PC-3 (cell line): ENCODE data around the gene CHSY1. TPM values are rescaled to one million over a fixed set of nuclear protein-coding genes. Genes with fewer than 3 reads are reported as not detected.

Source experiments
- ATAC-seq: fragments of 200-7000 bp; cut with Tn5 transposase; 2 replicates; pipeline ENCODE4 v1.9.1; 2020; ENCODE audit warnings: mild to moderate bottlenecking, moderate library complexity
- BruUV-seq: library from RNA; stranded (reverse); fragments of 400-500 nt; replicated peaks from 2 replicates; lab custom pipeline; 2021; lab: Mats Ljungman, UMichigan
- CTCF ChIA-PET: fragments of 300-600 bp; sonication (Branson Sonifier 250); formaldehyde crosslinking; loops from one replicate; lab custom pipeline; 2022; ENCODE audit warnings: antibody characterized with exemption; lab: Charles Lee
- POLR2A ChIA-PET: fragments of 300-600 bp; sonication (Branson Sonifier 250); formaldehyde crosslinking; loops from one replicate; lab custom pipeline; 2022; ENCODE audit warnings: antibody characterized with exemption; ENCODE audit not compliant: unreplicated experiment; lab: Charles Lee
- DNase-seq: peaks from one replicate; pipeline ENCODE4 v3.0.0-alpha.2; 2015
- H2AFZ ChIP-seq: fragments of 300-600 bp; sonication (generic); 2 replicates; pipeline ENCODE4 v1.6.0; 2016; ENCODE audit warnings: antibody characterized with exemption, low read length
- H3F3A ChIP-seq: fragments of 300-600 bp; sonication (generic); one replicate; pipeline ENCODE4 v1.6.0; 2017; ENCODE audit warnings: antibody characterized with exemption, low read length, control low read depth, mild to moderate bottlenecking; ENCODE audit not compliant: unreplicated experiment
- H3K27ac ChIP-seq: fragments of 300-600 bp; sonication (generic); 2 replicates; pipeline ENCODE4 v1.5.1; 2016; ENCODE audit warnings: mild to moderate bottlenecking, low read length
- H3K27me3 ChIP-seq: fragments of 300-600 bp; sonication (generic); 2 replicates; pipeline ENCODE4 v1.6.1; 2016; ENCODE audit warnings: low read length, mixed read lengths
- H3K36me3 ChIP-seq: fragments of 300-600 bp; sonication (generic); 2 replicates; pipeline ENCODE4 v1.6.1; 2016; ENCODE audit warnings: low read depth, mixed run types, low read length, mixed read lengths
- H3K4me1 ChIP-seq: fragments of 300-600 bp; sonication (generic); 2 replicates; pipeline ENCODE4 v1.5.1; 2016; ENCODE audit warnings: low read length; ENCODE audit not compliant: insufficient read depth
- H3K4me2 ChIP-seq: fragments of 300-600 bp; sonication (generic); 2 replicates; pipeline ENCODE4 v1.6.0; 2016; ENCODE audit warnings: low read length
- H3K4me3 ChIP-seq: fragments of 300-600 bp; sonication (generic); 2 replicates; pipeline ENCODE4 v1.5.1; 2016; ENCODE audit warnings: mild to moderate bottlenecking, low read length, mixed read lengths
- H3K79me2 ChIP-seq: fragments of 300-600 bp; sonication (generic); 2 replicates; pipeline ENCODE4 v1.6.1; 2017; ENCODE audit warnings: low read length, mixed read lengths
- H3K9ac ChIP-seq: fragments of 300-600 bp; sonication (generic); 2 replicates; pipeline ENCODE4 v1.6.0; 2016; ENCODE audit warnings: mild to moderate bottlenecking, low read length
- H3K9me2 ChIP-seq: fragments of 300-600 bp; sonication (generic); replicated peaks from 2 replicates; pipeline ENCODE4 v1.6.1; 2016; ENCODE audit warnings: mixed run types, low read length, mixed read lengths
- H3K9me3 ChIP-seq: fragments of 300-600 bp; sonication (generic); 2 replicates; pipeline ENCODE4 v1.6.1; 2016; ENCODE audit warnings: low read length, mixed read lengths
- H4K20me1 ChIP-seq: fragments of 300-600 bp; sonication (generic); 2 replicates; pipeline ENCODE4 v1.6.1; 2016; ENCODE audit warnings: low read length, mixed read lengths
- CTCF ChIP-seq: fragments of 300-600 bp; sonication (generic); conservative IDR thresholded peaks from 2 replicates; pipeline ENCODE4 v1.5.1; 2017; ENCODE audit warnings: antibody characterized with exemption, low read depth, mild to moderate bottlenecking, low read length
- EZH2 ChIP-seq: fragments of 300-600 bp; sonication (generic); IDR thresholded peaks from one replicate; pipeline ENCODE4 v1.6.1; 2017; ENCODE audit warnings: antibody characterized with exemption, mild to moderate bottlenecking, low read length; ENCODE audit not compliant: unreplicated experiment
- EZH2phosphoT487 ChIP-seq: fragments of 300-600 bp; sonication (generic); IDR thresholded peaks from 2 replicates; pipeline ENCODE4 v1.6.1; 2018; ENCODE audit warnings: mild to moderate bottlenecking, antibody characterized with exemption, low read length, borderline replicate concordance
- intact Hi-C: fragments of 100-400 bp; cut with micrococcal nuclease; formaldehyde crosslinking; loops from 2 replicates; pipeline ENCODE4 v1.9.0; 2023
- total RNA-seq: library from RNA; depleted of rRNA; stranded (reverse); fragments of >200 nt; gene quantifications from 2 replicates; pipeline ENCODE4 v1.2.3, GENCODE V29; 2014

Gene CHSY1
- total RNA-seq, 1 experiment from 2014 or later: 13.8 TPM

- no peak overlapping the region for H2AFZ ChIP-seq
- intact Hi-C loops: no loop called here
- no peak for DNase-seq
- CTCF ChIA-PET: no interaction called here
- H3K9me2 ChIP-seq: no peaks in the 10 kb centered on the region
- peaks cover 6% of the 10 kb centered on the region for H3F3A ChIP-seq
- no peak overlapping the region for H3K4me2 ChIP-seq
- no peak overlapping the region for H3K9ac ChIP-seq
- H3K9me3 ChIP-seq: no peaks in the 10 kb centered on the region
- peaks cover 10% of the 10 kb centered on the region; the same call in 1 of the 2 replicates for H3K79me2 ChIP-seq
- no peak overlapping the region for H3K27ac ChIP-seq
- no TSS peak for BruUV-seq
- peaks cover 15% of the 10 kb centered on the region for H3K36me3 ChIP-seq
- ATAC-seq: no peak
- H4K20me1 ChIP-seq: no peaks in the 10 kb centered on the region
- TF ChIP-seq EZH2: no peak
- no peak for TF ChIP-seq CTCF
- TF ChIP-seq EZH2phosphoT487: no peak
- no peak overlapping the region for H3K4me3 ChIP-seq
- no peaks in the 10 kb centered on the region for H3K27me3 ChIP-seq
- peaks cover 26% of the 10 kb centered on the region for H3K4me1 ChIP-seq
- POLR2A ChIA-PET: no interaction called here
Observed at GRCh38 chr15:101174152-101174920, 77.5 kb downstream of the CHSY1 start.

- H3K9me3 ChIP-seq: no peaks in the 10 kb centered on the region
- BruUV-seq: no TSS peak
- peaks cover 6% of the 10 kb centered on the region for H3F3A ChIP-seq
- H3K27me3 ChIP-seq: no peaks in the 10 kb centered on the region
- no peaks in the 10 kb centered on the region for H4K20me1 ChIP-seq
- no peak overlapping the region for H3K27ac ChIP-seq
- H3K4me2 ChIP-seq: no peak overlapping the region
- intact Hi-C loops: no loop called here
- DNase-seq: no peak
- POLR2A ChIA-PET: no interaction called here
- H3K36me3 ChIP-seq: peaks cover 10% of the 10 kb centered on the region
- H3K9ac ChIP-seq: no peak overlapping the region
- H3K9me2 ChIP-seq: no peaks in the 10 kb centered on the region
- peaks cover 35% of the 10 kb centered on the region for H3K4me1 ChIP-seq
- no peak overlapping the region for H2AFZ ChIP-seq
- TF ChIP-seq EZH2phosphoT487 (no peak), EZH2 (no peak), CTCF (no peak)
- CTCF ChIA-PET: no interaction called here
- peaks cover 2% of the 10 kb centered on the region; the same call in 1 of the 2 replicates for H3K79me2 ChIP-seq
- no peak overlapping the region for H3K4me3 ChIP-seq
- ATAC-seq: no peak
Observed at GRCh38 chr15:101173233-101174119, 78.4 kb downstream of the CHSY1 start.
